ENCODE measurements around the gene OGFOD2. TPM values are rescaled to one million over a fixed set of nuclear protein-coding genes. Genes with fewer than 3 reads are reported as not detected.
"Not testable (repeated sequence)": the region's sequence is repeated elsewhere in the genome, so short reads cannot be mapped to it uniquely, and the experiment has no call there.

Gene OGFOD2
- 5.9 and 6.7 TPM in 2 replicates for total RNA-seq (2014; rRNA removed; shearing (Covaris generic))

GRCh38 chr12:122974892-122975789 lies at the start of gene OGFOD2:
TSS of gene OGFOD2 (plus strand) at chr12:122975244. CDS start at chr12:122975252, 8 bp downstream.
- Histone ChIP-seq H3K27me3 (no peaks in the 10 kb centered on the region), H3K4me1 (no peaks in the 10 kb centered on the region), H3K36me3 (no peaks in the 10 kb centered on the region), H3K4me3 (peak within 1 kb of the TSS; percentile 83), H3K9me3 (replicated peaks) (no peaks in the 10 kb centered on the region), H3K27ac (peak within 1 kb of the TSS; percentile 89)
- peak; percentile 89 to 91 for DNase-seq

GRCh38 chr12:122927756-122928403 lies 47.2 kb upstream of the OGFOD2 start:
- Histone ChIP-seq H3K27ac (peak overlapping the region; percentile 89), H3K27me3 (no peaks in the 10 kb centered on the region), H3K4me3 (no peak overlapping the region)

GRCh38 chr12:122928404-122929147 lies 46.5 kb upstream of the OGFOD2 start:
- DNase-seq, result peak; percentile 98
- Histone ChIP-seq H3K4me1 (peaks cover 32% of the 10 kb centered on the region), H3K27ac (peak overlapping the region; percentile 89), H3K9me3 (replicated peaks) (no peaks in the 10 kb centered on the region), H3K36me3 (no peaks in the 10 kb centered on the region), H3K27me3 (no peaks in the 10 kb centered on the region), H3K4me3 (no peak overlapping the region)

More at GRCh38 chr12:122927756-122928403, 47.2 kb upstream of the OGFOD2 start:
- no peaks in the 10 kb centered on the region for H3K36me3 ChIP-seq
- H3K9me3 ChIP-seq (replicated peaks), result no peaks in the 10 kb centered on the region
- DNase-seq, result peak in 1 of 2 experiments; percentile 44
- peaks cover 32% of the 10 kb centered on the region for H3K4me1 ChIP-seq

- Histone ChIP-seq H3K27ac (peak overlapping the region; percentile 89), H3K4me3 (no peak overlapping the region), H3K36me3 (no peaks in the 10 kb centered on the region), H3K27me3 (no peaks in the 10 kb centered on the region), H3K9me3 (replicated peaks) (no peaks in the 10 kb centered on the region), H3K4me1 (peaks cover 32% of the 10 kb centered on the region)
- no peak for DNase-seq
Measured at GRCh38 chr12:122929148-122929538, 45.9 kb upstream of the OGFOD2 start.

DNA sequence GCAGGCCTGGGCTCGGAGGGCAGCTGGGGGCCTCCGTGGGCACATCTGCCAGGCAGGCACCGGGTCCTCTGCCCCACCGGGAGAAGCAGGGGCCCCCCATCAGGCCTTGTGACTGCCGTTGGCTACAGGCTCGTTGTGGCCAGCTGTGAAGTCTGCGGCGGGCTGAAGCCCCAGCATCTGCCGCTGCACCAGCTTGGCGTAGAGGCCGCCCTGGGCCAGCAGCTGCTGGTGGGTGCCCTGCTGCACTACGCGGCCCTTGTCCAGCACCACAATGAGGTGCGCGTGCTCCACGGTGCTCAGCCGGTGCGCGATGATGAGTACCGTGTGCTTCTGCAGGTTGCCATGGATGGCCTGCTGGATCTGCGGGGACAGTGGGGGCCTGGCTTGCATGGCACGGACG lies 45.2 kb upstream of the OGFOD2 start:
- no peaks in the 10 kb centered on the region for H3K27me3 ChIP-seq
- no peaks in the 10 kb centered on the region for H3K36me3 ChIP-seq
- no peaks in the 10 kb centered on the region for H3K9me3 ChIP-seq (replicated peaks)
- H3K4me3 ChIP-seq, result no peak overlapping the region
- peaks cover 32% of the 10 kb centered on the region for H3K4me1 ChIP-seq
- DNase-seq, result no peak
- H3K27ac ChIP-seq, result peak overlapping the region; percentile 89; the same call in 1 of the 2 replicates

DNA sequence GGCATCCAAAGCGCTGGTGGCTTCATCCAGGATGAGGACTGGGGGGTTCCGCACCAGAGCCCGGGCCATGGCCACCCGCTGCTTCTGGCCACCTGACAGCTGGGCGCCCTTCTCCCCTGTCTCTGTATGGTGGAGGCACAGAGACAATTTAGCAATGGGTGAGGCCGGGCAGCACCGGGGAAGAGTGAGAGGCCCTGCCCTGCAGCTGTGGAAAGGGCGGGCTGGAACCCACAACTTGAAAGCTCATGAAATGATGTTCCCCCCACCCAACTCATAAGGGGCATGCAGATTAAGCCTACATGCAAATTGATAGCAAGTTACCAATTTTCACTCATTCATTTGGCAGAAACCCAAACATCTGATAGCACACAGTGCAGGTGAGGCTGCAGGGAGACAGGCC lies 42.8 kb upstream of the OGFOD2 start:
- Histone ChIP-seq H3K27ac (no peak overlapping the region), H3K36me3 (no peaks in the 10 kb centered on the region), H3K4me1 (peaks cover 35% of the 10 kb centered on the region), H3K9me3 (replicated peaks) (no peaks in the 10 kb centered on the region), H3K4me3 (no peak overlapping the region), H3K27me3 (no peaks in the 10 kb centered on the region)
- no peak for DNase-seq

- Histone ChIP-seq H3K27me3 (no peaks in the 10 kb centered on the region), H3K9me3 (replicated peaks) (no peaks in the 10 kb centered on the region), H3K36me3 (no peaks in the 10 kb centered on the region), H3K27ac (peak overlapping the region; percentile 44), H3K4me1 (peaks cover 12% of the 10 kb centered on the region; the same call in 1 of the 2 replicates), H3K4me3 (no peak overlapping the region)
- no peak for DNase-seq
Measured at GRCh38 chr12:122934722-122935121, 40.3 kb upstream of the OGFOD2 start.

DNA sequence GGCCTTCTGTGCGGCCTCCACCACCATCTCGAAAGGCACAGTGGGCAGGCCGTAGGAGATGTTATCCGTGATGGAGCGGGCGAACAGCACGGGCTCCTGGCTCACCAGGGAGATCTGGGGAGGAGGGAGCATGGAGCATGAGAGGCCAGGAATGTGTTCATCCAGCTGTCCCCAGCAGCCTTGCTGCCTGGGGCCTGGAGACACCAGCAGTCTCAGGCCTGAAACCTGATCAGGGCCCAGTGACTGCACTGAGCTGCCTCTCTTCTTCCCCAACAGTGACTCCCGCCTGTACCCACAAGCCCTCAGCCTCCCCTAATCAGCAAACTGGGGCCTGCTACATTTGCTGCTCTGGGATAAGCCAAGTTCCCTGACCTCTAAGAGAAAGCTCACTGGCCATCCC lies 39.7 kb upstream of the OGFOD2 start:
- Histone ChIP-seq H3K4me1 (peaks cover 8% of the 10 kb centered on the region; the same call in 1 of the 2 replicates), H3K27ac (peak overlapping the region; percentile 44), H3K9me3 (replicated peaks) (no peaks in the 10 kb centered on the region), H3K27me3 (no peaks in the 10 kb centered on the region), H3K4me3 (no peak overlapping the region), H3K36me3 (no peaks in the 10 kb centered on the region)
- peak; percentile 85 to 92 for DNase-seq

- no peak for DNase-seq
- no peak overlapping the region for H3K4me3 ChIP-seq
- no peaks in the 10 kb centered on the region for H3K36me3 ChIP-seq
Measured at GRCh38 chr12:122937622-122938091, 37.4 kb upstream of the OGFOD2 start.

DNA sequence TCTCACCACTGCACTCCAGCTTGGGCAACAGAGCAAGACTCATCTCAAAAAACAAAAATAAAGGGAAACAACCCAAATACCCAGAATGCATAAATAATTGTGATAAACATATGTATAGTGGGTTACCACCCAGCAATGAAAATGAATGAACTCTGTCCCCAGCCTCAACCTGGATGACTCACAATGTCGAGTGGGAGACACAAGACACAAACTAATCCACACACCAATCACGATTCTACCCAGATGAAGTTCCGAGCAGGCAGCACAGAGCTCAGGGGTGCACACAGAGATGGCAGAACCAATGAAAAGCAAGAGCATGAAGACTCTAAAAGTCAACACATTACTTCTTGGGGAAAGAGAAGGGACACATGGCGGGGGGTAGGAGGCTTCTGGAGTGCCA lies 35.9 kb upstream of the OGFOD2 start:
- Histone ChIP-seq H3K27me3 (no peaks in the 10 kb centered on the region), H3K4me1 (peaks cover 10% of the 10 kb centered on the region), H3K9me3 (replicated peaks) (no peaks in the 10 kb centered on the region), H3K27ac (no peak overlapping the region), H3K4me3 (no peak overlapping the region), H3K36me3 (no peaks in the 10 kb centered on the region)
- DNase-seq, result no peak

More at GRCh38 chr12:122937622-122938091, 37.4 kb upstream of the OGFOD2 start:
- Histone ChIP-seq H3K4me1 (peaks cover 8% of the 10 kb centered on the region; the same call in 1 of the 2 replicates), H3K27me3 (no peaks in the 10 kb centered on the region), H3K27ac (no peak overlapping the region), H3K9me3 (replicated peaks) (no peaks in the 10 kb centered on the region)

DNA sequence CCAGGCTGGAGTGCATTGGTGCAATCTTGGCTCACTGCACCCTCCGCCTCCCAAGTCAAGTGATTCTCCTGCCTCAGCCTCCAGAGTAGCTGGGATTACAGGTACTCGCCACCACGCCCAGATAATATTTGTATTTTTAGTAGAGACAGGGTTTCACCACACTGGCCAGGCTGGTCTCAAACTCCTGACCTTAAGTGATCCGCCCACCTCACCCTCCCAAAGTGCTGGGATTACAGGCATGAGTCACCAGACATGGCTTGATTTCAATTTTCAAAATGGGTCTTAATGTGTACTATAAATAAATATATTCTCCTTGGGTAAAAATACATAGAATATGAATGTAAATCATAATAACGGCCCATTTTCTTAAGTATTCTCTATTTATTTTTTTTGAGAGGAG lies 33.7 kb upstream of the OGFOD2 start:
- not testable (repeated sequence) for DNase-seq; H3K4me3 ChIP-seq; H3K27me3 ChIP-seq; H3K27ac ChIP-seq; H3K9me3 ChIP-seq (replicated peaks); H3K36me3 ChIP-seq
- H3K4me1 ChIP-seq, result peaks cover 14% of the 10 kb centered on the region

DNA sequence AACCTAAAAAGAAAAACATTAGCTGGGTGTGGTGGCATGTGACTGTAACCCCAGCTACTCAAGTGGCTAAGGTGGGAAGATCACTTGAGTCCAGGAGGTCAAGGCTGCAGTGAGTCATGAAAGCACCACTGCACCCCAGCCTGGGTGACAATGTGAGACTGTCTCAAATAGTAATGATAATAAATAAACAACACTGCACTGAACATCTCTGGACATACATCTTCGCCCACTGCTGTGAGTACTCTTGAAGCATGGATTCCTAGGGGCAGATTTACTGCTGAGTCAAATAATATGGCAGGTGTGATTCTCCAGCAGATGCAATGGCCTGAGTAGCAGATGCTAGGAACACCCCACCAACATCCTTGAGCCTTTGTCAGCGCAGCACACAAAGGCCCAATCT lies 32.4 kb upstream of the OGFOD2 start:
- no peaks in the 10 kb centered on the region for H3K27me3 ChIP-seq
- peak in 1 of 2 experiments; percentile 19 for DNase-seq
- H3K4me3 ChIP-seq, result no peak overlapping the region
- no peaks in the 10 kb centered on the region for H3K36me3 ChIP-seq
- peaks cover 25% of the 10 kb centered on the region for H3K4me1 ChIP-seq
- H3K27ac ChIP-seq, result no peak overlapping the region
- H3K9me3 ChIP-seq (replicated peaks), result no peaks in the 10 kb centered on the region

DNA sequence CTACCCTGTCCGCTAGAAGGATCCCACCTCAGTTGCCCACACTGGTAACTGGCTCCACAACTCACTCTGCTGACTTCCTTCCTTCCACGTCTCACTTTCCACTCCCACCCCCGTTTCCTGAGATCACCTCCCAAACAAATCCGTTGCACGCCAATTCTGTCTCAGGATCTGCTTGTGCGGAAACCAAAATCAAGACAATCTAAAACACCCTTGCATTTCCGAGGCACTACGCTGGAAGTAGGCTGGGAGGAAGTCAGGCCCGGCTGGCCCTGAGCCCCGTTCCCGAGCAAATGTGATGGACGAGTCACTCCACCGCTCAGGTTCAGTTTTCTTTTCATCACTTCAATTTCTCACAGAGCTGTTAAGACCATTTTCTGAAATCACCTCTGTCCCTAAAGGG lies 31.8 kb upstream of the OGFOD2 start:
- H3K4me3 ChIP-seq, result no peak overlapping the region
- H3K27me3 ChIP-seq, result no peaks in the 10 kb centered on the region
- H3K36me3 ChIP-seq, result no peaks in the 10 kb centered on the region
- no peak for DNase-seq
- no peak overlapping the region for H3K27ac ChIP-seq
- H3K9me3 ChIP-seq (replicated peaks), result no peaks in the 10 kb centered on the region
- peaks cover 25% of the 10 kb centered on the region for H3K4me1 ChIP-seq

All from SJCRH30 (cell line).